ENCODE data around the gene CAMSAP3.
"Not testable (repeated sequence)": the region's sequence is repeated elsewhere in the genome, so short reads cannot be mapped to it uniquely, and the experiment has no call there.

Gene CAMSAP3

GRCh38 chr19:7575434-7576040, 20.1 kb upstream of the CAMSAP3 start:
- no peak for DNase-seq

GRCh38 chr19:7577422-7577821, 18.2 kb upstream of the CAMSAP3 start:
- DNase-seq = not testable (repeated sequence)

- no peak for DNase-seq
Measured at GRCh38 chr19:7578127-7578526, 17.5 kb upstream of the CAMSAP3 start.

- no peak for DNase-seq
Measured at GRCh38 chr19:7579182-7579581, 16.5 kb upstream of the CAMSAP3 start.

GRCh38 chr19:7582446-7582845, 13.2 kb upstream of the CAMSAP3 start:
- DNase-seq = no peak

- no peak for DNase-seq
Measured at GRCh38 chr19:7589822-7590221, 5.8 kb upstream of the CAMSAP3 start.

- no peak for DNase-seq
Measured at GRCh38 chr19:7590256-7590655, 5.4 kb upstream of the CAMSAP3 start.

GRCh38 chr19:7596211-7596937, 711 bp downstream of the CAMSAP3 start:
- DNase-seq = no peak

DNA sequence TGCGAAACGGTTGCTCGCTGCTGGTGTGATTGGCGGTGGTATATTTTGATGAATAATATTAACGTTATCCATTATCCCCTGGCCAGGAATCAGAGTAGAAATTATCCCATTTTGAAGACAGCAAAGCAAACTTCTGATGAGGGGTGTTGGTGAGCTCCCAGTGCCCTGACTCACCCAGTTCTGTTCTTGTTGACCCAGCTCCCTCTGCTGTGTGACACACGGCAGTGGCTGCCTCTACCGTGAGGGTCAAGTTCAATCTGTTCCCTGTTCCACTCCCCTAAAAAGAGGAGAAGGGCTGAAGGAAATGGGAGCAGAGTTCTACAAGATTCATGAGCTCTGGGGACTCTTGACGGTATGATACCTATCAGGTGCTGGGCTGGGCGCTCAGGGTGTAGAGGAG, 2.0 kb downstream of the CAMSAP3 start:
- DNase-seq = no peak

DNA sequence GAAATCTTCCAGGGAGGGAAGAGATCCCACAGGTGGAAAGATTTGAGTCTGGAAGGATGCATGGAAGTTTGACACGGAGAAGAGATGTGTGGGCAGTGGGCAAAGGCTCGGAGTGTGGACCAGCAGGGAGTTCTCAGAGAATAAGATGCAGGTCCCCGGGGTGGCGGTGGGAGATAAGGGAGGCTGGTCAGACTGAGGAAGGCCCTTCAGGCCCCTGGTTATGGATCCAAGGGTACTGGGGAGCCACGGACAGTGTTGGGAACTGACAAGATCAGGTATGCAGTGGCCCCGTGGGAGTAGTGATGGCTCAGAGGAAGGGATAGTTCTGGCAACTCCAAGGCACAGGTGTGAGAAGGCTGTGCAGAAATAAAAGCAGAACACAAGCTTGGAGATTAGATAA, 2.5 kb downstream of the CAMSAP3 start:
- no peak for DNase-seq

DNA sequence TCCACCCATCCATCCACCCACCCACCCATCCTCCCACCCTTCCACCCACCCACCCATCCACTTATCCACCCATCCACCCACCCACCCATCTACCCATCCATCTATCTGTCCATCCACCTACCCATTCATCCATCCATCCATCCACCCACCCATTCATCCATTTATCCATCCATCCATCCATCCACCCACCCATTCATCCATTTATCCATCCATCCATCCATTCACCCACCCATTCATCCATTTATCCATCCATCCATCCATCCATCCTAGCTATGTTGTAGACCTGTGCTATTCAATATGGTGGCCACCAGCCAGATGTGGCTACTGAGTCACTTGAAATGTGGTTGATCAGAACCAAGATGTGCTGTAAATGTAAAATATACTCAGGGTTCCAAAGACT, 5.1 kb downstream of the CAMSAP3 start:
- DNase-seq = no peak

- no peak for DNase-seq
Measured at GRCh38 chr19:7602240-7602934, 6.7 kb downstream of the CAMSAP3 start.

DNA sequence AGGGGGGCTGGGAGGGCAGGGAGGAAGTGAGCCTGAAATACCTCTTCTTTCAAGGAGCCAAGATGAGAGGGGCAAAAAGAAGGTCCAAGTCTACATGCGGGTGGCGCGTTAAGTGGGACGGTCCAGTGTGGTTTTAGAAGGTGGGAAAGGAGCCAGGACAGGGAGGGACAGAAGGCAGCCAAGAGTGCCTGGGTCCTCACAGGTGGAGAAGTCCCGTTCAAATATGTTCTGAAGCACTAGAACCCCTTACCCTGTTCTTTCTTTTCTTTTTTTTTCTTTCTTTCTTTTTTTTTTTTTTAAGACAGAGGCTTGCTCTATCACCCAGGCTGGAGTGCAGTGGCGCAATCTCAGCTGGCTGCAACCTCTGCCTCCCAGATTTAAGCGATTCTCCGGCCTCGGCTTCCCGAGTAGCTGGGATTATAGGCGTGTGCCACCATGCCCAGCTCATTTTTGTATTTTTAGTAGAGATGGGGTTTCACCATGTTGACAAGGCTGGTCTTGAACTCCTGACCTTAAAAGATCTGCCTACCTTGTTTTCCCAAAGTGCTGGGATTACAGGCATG, 7.4 kb downstream of the CAMSAP3 start:
- no peak for DNase-seq

DNA sequence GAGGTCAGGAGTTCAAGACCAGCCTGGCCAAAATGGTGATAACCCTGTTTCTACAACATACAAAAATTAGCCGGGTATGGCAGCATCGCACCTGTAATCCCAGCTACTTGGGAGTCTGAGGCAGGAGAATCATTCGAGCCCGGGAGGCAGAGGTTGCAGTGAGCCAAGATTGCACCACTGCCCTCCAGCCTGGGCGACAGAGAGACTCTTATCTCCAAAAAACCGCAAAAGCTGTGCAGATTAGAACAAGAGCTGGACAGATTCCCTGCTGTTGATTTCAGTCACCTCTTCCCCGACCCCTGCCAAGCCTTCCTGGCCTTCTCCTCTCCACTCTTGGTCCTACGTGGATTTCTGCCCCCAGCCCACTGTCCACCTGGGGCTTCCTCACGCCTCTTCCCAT, 8.3 kb downstream of the CAMSAP3 start:
- DNase-seq = no peak

GRCh38 chr19:7605490-7606222, 10.0 kb downstream of the CAMSAP3 start:
- DNase-seq = no peak

DNA sequence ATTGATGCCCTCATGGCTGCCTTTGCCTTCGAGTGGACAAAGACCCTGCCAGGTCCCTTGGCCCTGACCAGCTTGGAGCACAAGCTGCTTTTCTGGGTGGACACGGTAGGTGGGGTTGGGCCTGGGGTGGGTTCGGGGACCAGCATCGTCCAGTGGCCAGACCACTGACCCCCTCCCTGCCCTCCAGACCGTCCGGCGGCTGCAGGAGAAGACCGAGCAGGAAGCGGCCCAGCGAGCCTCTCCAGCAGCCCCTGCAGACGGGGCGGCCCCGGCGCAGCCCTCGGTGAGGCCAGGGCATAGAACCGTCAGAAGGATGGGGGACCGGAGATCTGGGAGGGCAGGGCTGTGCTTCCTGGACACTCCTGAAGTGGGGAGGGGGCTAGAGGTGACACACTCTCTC, 10.6 kb downstream of the CAMSAP3 start:
- no peak for DNase-seq

GRCh38 chr19:7607212-7607873, 11.7 kb downstream of the CAMSAP3 start:
- DNase-seq = no peak

GRCh38 chr19:7607874-7608560, 12.4 kb downstream of the CAMSAP3 start:
- DNase-seq = no peak

DNA sequence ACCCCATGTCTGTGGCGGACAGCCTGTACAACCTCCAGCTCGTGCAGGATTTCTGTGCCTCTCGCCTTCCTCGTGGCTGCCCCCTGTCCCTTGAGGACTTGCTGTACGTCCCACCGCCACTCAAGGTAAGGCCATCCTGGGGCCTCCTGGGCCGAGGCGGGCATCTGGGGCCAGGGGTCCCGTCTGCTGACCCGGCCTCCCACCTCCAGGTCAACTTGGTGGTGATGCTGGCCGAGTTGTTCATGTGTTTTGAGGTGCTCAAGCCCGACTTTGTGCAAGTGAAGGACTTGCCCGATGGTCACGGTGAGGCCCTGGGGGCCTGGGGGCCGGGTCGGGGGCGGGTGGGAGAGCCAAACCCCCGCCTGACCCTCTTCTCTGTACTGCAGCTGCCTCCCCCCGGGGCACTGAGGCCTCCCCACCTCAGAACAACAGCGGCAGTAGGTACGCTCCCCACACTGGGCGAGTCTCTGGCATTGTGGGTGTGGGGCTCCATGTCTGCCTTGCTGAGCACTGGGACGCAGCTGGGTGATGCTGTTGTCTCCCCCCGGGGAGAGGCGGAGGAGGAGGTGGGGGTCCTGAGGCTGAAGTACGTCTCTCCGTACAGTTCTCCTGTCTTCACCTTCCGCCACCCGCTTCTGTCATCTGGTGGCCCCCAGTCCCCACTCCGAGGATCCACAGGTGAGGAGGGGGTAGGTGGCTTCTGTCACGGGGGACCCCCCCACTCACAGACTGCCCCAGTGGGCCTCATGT, 15.0 kb downstream of the CAMSAP3 start:
- no peak for DNase-seq

DNA sequence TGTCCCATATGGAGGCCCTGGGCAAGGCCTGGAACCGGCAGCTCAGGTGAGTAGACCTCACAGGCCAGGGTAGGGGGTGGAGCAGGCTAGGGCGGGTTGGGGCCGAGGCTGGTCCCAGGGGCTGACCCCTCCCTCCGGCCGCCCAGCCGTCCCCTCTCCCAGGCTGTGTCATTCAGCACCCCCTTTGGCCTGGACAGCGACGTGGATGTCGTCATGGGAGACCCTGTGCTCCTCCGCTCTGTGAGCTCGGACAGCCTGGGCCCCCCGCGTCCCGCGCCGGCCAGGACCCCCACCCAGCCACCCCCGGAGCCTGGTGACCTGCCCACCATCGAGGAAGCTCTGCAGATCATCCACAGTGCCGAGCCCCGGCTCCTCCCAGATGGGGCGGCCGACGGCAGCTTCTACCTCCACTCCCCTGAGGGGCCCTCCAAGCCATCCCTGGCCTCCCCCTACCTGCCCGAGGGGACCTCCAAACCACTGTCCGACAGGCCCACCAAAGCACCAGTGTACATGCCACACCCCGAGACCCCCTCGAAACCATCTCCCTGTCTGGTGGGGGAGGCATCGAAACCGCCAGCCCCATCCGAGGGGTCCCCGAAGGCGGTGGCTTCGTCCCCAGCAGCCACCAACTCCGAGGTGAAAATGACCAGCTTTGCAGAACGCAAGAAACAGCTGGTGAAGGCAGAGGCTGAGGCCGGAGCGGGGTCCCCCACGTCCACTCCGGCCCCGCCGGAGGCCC, 16.0 kb downstream of the CAMSAP3 start:
- DNase-seq = no peak
